HG02571 (cell line): Measurements from ENCODE around the gene SLC6A3.

Experiments
- ATAC-seq: cut with Tn5 transposase; IDR thresholded peaks from one replicate; pipeline ENCODE4 v1.9.1; 2021; ENCODE audit warnings: mild to moderate bottlenecking, moderate library complexity; ENCODE audit not compliant: unreplicated experiment

The SLC6A3 gene

DNA sequence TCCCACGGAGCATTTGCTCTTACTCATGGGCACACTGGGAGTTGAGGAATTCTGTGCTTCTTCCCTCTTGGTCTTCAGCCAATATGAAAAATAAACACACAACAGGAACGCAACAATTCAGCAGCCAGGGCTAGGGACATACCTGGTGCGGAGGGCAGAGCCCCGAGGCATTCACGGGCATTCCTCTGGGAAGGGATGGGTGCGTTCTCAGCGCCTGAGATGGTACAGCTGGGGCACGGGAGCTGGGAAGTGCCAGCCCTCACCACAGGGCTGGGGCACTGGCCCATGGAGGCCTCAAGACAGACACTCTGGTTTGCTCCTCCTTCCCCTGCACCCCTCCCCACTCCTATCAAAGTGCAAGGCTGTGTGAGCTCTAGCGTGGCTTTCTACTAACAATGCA, 2.1 kb downstream of the SLC6A3 start:
- ATAC-seq: no peak

- ATAC-seq: no peak
Measured at GRCh38 chr5:1442222-1443145, 2.8 kb downstream of the SLC6A3 start.

DNA sequence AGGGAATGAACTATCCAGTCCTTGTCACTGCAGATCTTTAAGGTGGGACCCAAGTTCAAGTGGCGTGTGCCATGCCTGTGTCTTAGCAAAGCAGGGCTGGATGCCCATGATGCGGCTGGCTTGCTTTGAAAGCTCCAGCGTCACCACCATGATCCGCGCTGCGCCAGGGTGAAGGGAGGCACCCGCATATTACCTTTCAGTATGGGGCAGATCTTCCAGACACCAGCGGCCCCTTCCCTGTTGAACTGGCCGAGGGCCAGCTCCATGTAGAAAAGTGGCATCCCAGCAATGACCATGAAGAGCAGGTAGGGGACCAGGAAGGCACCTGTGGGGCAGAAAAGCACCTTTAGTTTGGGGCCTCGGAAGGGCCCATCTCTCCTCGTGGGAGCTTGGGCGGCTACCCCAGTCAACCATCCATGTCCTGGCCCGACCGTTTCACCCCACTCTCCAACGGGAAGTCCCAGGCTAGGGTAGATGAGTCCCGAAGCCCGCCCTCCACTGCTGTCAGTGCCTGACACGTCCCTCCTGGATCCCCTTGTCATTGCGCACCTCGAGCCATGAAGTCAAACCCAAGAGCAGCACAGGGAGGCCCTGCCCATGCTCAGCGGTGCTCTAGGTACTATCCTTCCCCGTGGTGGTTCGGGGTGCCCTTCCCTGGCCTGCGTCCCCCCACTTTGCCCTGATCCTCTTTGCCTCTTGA, 3.9 kb downstream of the SLC6A3 start:
- ATAC-seq: no peak

- no peak for ATAC-seq
Measured at GRCh38 chr5:1440098-1440493, 5.1 kb downstream of the SLC6A3 start.

GRCh38 chr5:1439388-1440097, 5.7 kb downstream of the SLC6A3 start:
- ATAC-seq: no peak

DNA sequence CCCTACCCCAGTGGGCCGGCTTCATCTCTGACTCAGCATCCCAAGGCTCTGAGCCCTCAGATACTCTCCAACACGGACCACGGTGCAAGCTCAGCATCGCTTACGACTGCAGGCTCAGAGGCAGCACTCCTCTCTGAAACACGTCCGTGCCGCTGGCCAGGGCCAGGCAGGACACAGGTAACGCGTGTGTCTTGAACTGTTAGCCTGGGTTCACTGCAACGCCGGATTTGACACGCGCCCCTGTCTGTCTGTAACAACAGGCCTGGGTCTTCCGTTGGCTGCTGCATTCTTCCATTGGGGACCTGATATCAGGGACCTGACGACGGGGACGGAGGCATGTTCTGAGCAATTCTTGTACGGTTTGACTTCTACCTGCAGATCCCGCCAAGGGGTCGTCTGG, 6.4 kb downstream of the SLC6A3 start:
- ATAC-seq: no peak

- no peak for ATAC-seq
Measured at GRCh38 chr5:1437876-1438559, 7.2 kb downstream of the SLC6A3 start.

DNA sequence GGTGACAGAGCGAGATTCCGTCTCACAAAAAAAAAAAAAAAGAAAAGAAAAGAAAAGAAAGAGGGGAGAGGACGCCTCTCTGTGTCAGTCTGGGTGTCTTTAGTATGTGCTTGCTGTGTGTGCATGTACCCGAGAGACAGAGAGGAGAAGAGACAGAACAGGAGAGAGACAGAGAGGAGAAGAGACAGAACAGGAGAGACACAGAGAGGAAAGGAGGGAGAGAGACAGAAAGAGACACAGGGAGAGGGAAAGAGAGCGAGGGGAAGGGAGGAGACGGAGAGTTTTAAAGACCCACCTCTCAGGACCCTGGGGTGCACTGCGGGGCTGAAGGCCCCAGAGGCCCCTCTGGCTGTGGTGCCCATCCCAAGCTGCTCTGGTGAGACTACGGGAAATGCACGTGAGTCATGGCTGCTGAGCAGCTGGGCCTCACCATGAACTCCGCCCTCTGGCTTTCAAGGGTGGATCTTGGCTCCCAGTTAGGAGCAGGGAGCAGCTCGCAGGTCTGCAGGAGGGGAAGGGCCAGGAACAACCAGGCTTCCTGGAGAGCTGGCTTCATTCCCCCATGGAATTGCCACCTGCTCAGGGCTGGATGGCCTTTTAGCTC, 7.9 kb downstream of the SLC6A3 start:
- ATAC-seq: no peak

DNA sequence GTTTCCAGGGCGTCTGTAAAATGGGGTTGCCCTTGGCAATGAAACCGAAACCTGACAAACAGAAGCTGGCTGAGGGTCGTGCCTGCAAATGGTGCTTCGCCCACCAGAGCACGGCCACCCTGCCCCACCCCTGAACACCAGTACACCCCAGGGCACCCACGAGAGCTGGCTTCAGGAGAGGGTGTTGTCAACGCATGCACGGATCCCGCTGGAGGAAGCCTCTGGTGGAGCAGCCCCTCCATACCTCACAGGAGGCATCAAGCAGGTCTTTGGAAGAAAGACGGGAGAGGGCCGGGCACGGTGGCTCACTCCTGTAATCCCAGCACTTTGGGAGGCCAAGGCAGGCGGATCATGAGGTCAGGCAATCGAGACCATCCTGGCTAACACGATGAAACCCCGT, 8.6 kb downstream of the SLC6A3 start:
- ATAC-seq: no peak

- ATAC-seq: no peak
Measured at GRCh38 chr5:1436036-1436435, 9.2 kb downstream of the SLC6A3 start.

GRCh38 chr5:1435369-1435768, 9.9 kb downstream of the SLC6A3 start:
- no peak for ATAC-seq

DNA sequence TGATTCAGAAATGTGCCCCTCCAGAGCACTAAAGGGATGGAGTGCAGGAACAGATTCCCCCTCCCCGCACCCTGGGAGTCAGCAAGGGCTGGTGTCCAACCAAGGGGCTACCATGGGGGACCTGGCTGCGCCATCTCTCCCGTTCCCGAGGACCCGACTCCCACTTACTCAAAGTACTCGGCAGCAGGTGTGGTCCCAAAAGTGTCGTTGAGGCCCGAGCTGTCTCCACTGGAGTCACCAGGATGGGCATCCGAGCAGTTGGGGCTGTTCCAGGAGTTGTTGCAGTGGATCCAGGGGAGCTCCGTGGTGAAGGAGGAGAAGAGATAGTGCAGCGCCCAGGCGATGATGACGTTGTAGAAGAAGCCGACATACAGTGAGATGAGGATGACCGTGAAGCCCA, 12.9 kb downstream of the SLC6A3 start:
- ATAC-seq: no peak

DNA sequence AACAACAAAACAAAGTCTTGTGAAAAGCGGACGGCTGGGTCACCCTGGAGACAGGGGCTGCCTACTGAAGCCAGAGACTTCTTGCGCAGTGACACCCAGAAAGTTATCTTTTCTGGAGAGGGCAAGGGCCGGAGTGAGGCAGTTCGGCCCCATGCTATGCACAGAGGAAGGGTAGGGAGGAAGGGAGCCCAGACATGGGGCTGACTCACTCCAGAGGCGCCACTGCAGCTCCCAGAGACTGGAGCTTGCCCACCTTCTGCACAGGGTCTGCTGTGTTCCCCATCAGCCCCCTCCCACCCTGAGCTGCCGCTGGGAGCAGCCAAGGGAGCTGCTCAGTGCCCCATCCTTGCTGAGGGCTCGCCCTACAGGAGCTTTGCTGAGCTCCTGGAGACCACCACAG, 13.3 kb downstream of the SLC6A3 start:
- no peak for ATAC-seq

- no peak for ATAC-seq
Measured at GRCh38 chr5:1431021-1431811, 14.0 kb downstream of the SLC6A3 start.

GRCh38 chr5:1430121-1430795, 15.0 kb downstream of the SLC6A3 start:
- no peak for ATAC-seq

DNA sequence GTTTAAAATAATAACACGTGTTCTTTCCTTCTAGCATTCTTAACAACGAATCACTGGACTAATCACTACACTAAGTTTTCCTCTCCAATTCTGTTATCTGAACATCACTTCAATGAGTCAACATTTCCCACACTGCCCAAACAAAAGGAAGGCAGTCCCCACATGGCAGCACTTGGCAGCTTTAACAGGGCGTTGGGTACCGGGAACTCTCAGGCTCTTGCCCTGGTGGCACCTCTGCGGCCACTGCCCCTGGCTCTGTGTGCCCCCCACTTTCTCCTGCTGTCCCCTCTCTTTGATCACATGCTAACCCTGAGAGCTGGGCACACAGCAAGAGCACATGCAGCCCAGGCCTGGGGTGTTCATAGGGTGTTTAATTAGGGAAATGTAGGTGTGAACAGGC, 15.7 kb downstream of the SLC6A3 start:
- no peak for ATAC-seq

GRCh38 chr5:1429066-1429465, 16.2 kb downstream of the SLC6A3 start:
- ATAC-seq: no peak

- no peak for ATAC-seq
Measured at GRCh38 chr5:1428107-1428506, 17.1 kb downstream of the SLC6A3 start.

DNA sequence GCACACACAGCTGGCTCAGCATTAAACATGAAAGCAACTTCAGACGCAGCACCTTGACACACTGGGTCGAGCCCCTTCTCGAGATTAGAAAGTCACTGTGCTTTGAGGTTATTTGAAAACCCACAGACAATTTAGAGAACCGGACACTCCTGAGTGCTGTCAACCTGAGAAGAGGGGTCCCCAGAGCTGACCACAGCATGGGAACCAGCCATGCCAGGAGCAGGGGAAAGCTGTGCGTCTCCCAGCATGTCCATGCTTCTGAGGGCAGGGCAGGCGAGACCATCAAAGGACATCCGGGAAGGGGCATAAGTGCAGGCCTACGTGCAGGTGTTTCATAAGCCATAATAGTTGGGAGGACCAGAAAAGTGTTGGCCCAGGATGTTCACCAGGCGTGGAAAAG, 20.5 kb downstream of the SLC6A3 start:
- ATAC-seq: no peak
